Mesenteric fat pad (tissue), 1 donor: ENCODE data around the gene USP32. TPM values are rescaled to one million over a fixed set of nuclear protein-coding genes. Genes with fewer than 3 reads are reported as not detected.
"Not testable (repeated sequence)": the region's sequence is repeated elsewhere in the genome, so short reads cannot be mapped to it uniquely, and the experiment has no call there.

Experiments used
- DNase-seq: peaks from one replicate; pipeline ENCODE4 v3.0.0-alpha.2; 2020; ENCODE audit warnings: low spot score
- total RNA-seq: library from RNA; stranded (reverse); fragmentation: NEBNext Ultra II Directional; extraction: Animal tissue kit (Norgen Biotek cat#: 25700); gene quantifications from one replicate; pipeline ENCODE4 v1.2.1, GENCODE V29; 2021
- donor health status: DM: yes; HTN: yes; CAD: no.

The USP32 gene
- total RNA-seq, 1 donor from 2014 or later, result 69.6 TPM

DNA sequence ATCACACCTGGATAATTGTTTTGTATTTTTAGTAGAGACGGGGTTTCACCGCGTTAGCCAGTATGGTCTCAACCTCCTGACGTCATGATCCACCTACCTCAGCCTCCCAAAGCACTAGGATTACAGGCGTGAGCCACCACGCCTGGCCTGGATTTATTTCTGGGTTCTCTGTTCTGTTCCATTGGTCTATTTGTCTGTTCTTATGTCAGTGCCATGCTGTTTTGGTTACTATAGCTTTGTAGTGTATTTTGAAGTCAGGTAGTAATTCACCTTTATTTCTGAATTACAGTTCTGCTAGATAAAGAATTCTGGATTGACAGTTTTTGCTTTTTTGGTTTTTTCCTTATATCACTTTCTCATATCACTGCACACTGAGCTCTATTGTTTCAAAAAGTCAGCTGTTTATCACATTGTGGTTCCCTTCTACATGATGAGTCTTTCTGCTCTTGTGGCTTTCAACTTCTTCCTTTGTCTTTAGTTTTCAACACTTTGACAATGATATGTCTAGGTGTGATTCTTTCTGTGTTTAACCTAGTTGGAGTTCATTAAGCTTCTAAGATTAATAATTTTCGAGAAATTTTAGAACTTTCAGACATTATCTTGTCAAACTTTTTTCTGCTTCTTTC is 144.0 kb downstream of the USP32 start:
- DNase-seq, result no peak

- no peak for DNase-seq
Observed at GRCh38 chr17:60244656-60245055, 147.3 kb downstream of the USP32 start.

GRCh38 chr17:60240290-60240689 is 151.6 kb downstream of the USP32 start:
- DNase-seq, result no peak

DNA sequence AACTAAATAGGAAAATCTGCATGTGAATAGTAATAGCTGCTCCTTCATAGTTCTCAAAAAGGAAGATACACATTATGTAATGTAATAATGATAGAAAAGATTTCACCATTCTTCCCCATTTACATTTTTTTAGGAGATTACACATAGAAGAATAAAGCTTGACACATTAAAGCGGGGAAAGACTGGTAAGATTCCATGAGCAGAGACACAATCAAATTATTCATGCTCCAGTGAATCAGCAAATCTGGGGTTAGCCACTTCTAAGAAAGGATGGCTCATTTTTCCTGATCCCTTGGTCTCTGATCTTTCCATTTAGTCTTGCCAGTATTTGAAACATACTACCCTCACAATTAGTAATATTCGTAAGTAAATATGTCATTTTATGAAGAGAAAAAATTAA is 160.2 kb downstream of the USP32 start:
- no peak for DNase-seq

DNA sequence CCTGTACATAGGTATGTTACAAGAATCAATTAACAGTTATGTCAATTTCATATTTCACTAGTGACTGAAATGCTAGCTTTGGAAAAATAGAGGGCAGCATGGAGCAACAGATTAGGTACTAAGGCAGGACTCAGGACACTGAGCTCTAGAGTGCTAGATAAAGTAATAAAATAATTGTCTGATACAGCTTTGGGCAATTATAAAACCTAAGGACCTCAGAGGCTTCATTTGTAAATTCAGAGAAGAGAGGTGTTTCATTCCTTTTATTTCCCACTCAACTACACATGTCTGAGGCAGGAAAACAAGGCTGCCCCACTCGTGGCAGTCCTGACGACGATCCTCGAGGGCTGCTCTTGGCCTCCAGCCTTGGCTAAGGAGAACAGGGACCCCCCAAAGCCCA is 160.7 kb downstream of the USP32 start:
- no peak for DNase-seq

DNA sequence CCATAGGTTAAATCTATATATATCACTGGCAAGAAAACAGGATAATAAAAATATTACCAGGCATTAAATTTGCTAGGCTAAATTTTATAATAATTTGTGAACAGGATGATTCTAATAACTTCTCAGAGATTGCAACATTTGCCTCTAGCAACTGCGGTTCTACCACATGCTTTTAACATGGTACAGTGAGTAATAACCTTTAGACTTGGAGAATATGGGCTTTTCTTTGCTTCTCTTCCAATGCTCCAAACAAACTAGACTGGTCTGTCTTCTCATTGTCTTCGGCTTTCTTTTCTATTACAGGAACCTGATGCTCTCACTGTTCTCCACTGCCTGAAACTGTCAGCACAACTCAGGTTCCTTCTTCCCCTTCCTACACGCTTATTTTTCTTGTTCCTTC is 161.6 kb downstream of the USP32 start:
- no peak for DNase-seq

- DNase-seq, result no peak
Observed at GRCh38 chr17:60229188-60229802, 162.6 kb downstream of the USP32 start.

DNA sequence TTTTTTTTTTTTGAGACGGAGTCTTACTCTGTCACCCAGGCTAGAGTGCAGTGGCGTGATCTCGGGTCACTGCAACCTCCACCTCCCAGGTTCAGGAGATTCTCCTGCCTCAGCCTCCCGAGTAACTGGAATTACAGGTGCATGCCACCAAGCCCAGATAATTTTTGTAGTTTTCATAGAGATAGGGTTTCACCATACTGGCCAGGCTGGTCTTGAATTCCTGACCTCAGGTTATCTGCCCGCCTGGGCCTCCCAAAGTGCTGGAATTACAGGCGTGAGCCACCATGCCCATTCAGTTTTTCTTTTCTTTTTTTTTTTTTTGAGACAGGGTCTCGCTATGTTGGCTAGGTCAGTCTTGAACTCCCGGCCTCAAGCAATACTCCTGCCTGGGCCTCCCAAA is 164.7 kb downstream of the USP32 start:
- not testable (repeated sequence) for DNase-seq

DNA sequence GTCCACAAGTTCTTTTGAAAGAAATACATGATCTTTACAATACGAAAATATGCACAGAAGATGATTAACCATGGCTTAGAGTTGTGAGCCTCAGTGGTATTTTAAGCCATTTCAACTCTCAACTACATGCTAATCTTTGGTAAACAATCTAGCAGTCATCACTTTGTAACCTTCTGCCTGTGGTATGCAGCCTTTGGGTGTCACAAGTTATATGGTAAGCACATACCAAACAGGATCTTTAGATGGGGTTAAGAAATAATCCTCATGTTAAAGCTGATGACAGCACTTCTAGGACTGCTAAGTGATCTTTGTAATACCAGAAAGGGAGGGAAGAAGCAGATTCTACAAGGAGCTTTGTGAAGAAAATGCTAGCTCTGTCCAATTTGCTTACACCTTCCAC is 167.9 kb downstream of the USP32 start:
- DNase-seq, result no peak

DNA sequence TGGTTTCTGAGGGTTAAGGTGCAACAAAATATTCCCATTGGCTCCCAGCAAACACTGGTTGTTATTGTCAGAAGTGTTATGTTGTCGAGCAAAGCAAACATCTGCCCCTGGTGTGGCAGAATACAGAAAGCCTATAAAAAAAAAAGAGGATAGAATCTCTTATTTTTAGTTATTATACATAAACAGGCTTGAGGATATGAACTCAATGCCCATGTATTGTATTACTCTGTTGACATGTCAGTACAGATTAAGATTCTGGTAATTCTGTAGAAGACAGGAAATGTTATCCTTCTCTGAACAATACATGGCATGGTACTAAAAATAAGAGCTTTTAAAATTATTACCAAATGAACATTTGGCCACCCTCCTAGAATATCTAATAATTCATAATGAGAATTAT is 168.5 kb downstream of the USP32 start:
- DNase-seq, result no peak

DNA sequence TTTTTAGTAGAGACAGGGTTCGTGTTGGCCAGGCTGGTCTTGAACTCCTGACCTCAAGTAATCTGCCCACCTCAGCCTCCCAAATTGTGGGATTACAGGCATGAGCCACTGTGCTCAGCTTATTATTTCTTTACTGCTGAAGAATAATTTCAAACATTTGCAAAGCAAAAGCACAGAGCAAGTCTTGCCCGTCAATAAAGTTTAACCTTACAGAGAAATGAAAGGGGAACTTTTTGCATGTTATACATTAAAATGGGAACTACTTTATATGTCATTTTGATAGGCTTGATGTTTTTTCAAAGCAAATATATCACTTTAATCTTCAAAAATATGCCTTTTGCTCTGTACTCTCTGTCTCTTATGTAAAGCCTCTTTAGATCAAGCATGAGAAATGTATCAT is 173.2 kb downstream of the USP32 start:
- DNase-seq, result not testable (repeated sequence)

DNA sequence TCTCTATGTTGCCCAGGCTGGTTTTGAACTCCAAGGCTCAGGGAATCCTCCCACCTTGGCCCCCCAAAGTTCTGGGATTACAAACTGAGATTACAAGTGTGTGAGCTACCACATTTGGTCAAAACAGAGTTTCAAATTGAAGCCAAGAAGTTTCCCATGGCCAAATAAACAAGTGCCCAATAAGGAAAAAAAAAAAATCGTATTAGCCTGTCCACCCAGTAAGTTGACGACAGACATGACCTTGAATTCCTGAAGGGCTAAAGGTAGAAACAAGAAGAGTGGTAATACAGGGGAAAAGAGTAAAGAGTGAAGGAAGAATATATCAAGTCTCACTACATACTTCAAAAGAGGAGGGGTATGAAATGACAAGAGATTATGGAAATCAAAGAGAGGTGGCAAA is 176.0 kb downstream of the USP32 start:
- DNase-seq, result not testable (repeated sequence)

DNA sequence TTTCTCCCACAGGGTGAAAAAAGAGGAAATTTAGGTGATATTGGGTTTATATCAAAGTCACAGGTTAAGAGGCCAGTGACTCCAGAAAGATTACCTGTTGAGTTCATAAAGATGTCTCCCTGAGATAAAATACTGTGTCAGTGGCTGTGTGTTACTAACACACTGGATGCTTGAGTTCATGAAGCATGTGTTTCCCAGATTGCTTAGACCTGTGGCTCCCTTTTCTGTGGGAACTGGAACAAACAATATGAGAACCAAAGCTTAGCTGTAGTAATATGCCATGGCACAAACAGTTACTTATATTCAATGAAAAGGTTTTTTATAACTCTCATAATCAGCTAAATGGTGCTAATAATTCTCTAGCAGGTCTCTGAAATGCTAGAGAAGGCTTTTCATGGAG is 180.7 kb downstream of the USP32 start:
- DNase-seq, result not testable (repeated sequence)

- DNase-seq, result not testable (repeated sequence)
Observed at GRCh38 chr17:60208302-60208701, 183.6 kb downstream of the USP32 start.

GRCh38 chr17:60205782-60206181 is 186.2 kb downstream of the USP32 start:
- not testable (repeated sequence) for DNase-seq

- not testable (repeated sequence) for DNase-seq
Observed at GRCh38 chr17:60198630-60199029, 193.3 kb downstream of the USP32 start.

GRCh38 chr17:60194141-60194540 is 197.8 kb downstream of the USP32 start:
- DNase-seq, result not testable (repeated sequence)

DNA sequence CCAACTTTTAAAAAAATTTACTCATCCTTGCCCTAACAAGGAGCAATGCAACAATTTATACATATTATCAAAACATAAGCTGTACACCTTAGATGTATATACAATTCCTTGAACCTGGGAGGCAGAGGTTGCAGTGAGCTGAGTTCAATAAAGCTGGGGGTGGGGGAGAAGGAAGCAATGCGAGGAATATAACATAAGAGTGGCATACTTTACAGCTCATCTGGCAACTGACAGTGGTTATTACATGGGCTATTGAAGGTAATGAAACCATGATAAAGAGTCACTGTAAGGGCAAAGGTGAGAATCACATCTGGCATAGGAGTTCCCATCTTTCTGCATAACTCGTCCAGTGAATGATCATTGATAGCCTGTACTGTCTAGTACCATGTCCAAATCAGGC is 198.5 kb downstream of the USP32 start:
- no peak for DNase-seq

GRCh38 chr17:60193032-60193431 is 198.9 kb downstream of the USP32 start:
- not testable (repeated sequence) for DNase-seq

DNA sequence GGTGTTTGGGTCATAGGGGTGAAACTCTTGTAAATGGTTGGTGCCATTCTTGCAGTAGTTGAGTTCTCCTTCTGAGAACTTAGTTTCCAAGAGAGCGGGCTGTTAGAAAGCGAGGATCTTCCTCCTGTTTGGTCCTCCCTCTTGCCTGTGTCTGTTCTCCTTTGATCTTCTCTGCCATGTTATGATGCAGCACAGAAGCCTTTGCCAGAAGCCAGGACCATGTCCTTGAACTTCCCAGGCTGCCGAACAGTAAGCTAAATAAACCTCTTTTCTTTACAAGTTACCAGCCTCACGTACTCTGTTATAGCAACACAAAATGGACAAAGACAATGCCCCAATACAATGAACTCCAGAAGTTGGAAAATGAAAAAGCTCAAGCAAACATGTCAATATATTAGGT is 201.9 kb downstream of the USP32 start:
- DNase-seq, result not testable (repeated sequence)

DNA sequence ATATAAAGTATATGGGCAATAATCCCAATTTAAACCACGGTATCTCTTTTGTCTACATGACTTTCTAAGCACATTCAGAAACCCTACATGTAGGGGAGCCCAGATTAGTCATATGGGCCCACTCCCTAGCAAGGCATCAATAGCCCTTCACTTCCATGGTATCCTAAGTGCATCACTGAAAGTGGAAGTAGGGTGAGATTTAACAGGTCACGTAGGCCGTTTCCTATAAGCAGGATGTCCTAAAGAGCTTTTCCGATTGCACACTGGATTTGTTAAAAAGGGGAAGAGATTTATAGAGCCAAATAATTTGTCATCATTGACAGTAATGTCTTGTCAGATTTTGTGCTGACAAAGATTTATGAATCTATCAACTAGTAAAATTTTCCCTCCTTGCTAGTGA is 203.2 kb downstream of the USP32 start:
- no peak for DNase-seq

DNA sequence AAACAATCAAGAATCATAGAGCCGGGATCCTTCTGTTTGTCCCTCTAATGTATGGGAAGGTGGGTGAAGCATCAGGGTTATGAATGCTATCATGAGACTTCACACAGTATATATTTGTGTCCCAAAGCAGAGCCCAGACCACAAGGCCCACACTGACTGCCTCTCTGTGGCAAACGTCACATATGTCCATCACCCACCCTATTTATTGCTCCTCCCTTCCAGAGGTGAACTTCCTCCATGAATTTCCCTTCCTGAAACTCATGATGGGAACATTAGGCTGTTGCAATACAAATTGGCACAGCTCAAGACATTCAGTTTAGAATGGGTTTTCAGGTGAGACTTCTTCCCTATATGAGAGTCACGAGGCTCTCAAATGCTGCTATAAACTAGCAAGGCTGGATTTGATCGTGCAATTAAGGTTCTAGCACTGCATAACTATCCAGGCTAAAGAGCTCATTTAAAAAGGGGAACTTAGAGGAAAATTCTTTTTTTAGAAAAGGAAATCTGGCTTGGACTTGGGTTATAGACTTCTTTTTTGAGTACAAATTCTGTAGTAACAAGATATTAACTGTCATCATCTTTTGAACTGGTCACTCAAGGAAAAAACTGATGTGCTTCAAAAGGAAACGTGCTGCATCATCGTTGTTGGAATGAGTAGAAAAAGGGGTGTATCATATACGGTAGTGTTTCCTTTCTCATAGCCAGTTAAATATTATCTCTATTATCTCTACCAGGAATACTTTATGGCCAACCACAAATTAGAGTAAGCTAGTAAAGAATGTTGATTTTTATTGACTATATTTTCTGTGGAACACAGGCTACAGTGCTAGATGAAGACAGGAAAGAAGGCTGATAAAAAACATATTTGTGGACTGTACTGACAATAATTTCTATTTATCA is 204.8 kb downstream of the USP32 start:
- DNase-seq, result not testable (repeated sequence)
